Thoracic aorta (tissue), 2 donors: ENCODE measurements around the gene STKLD1. TPM values are rescaled to one million over a fixed set of nuclear protein-coding genes. Genes with fewer than 3 reads are reported as not detected.
"Not testable (repeated sequence)": the region's sequence is repeated elsewhere in the genome, so short reads cannot be mapped to it uniquely, and the experiment has no call there.

Experiments
- ATAC-seq: fragments of 150-250 bp; one replicate; pipeline ENCODE4 v1.8.0; 2017; ENCODE audit warnings: low read depth; ENCODE audit not compliant: insufficient number of reproducible peaks, low FRiP score
- DNase-seq: peaks from one replicate; pipeline ENCODE4 v3.0.0-alpha.2; 2020; ENCODE audit warnings: low spot score
- H3K27ac ChIP-seq, 2 donors: fragments of 200-600 bp; sonication (generic); 1 replicate in 1 of 2; 2 replicates in 1 of 2; pipeline ENCODE4 v1.5.1; 2016; ENCODE audit warnings: mild to moderate bottlenecking in 2 of 2, moderate library complexity in 2 of 2
- H3K27me3 ChIP-seq: fragments of 200-600 bp; sonication (generic); replicated peaks from 2 replicates; pipeline ENCODE4 v1.6.0; 2016; ENCODE audit warnings: mild to moderate bottlenecking; ENCODE audit not compliant: insufficient read depth
- H3K36me3 ChIP-seq: fragments of 200-600 bp; sonication (generic); one replicate; pipeline ENCODE4 v1.5.1; 2016
- H3K4me1 ChIP-seq, 2 donors: fragments of 200-600 bp; sonication (generic); 1 replicate in 1 of 2; 2 replicates in 1 of 2; pipeline versions ENCODE4 v1.5.1 to v1.6.0; 2016; ENCODE audit warnings: low read depth in 2 of 2, mild to moderate bottlenecking in 1 of 2; ENCODE audit not compliant: control insufficient read depth in 1 of 2
- H3K4me3 ChIP-seq: fragments of 200-600 bp; sonication (generic); 2 replicates; pipeline ENCODE4 v1.5.1; 2016; ENCODE audit warnings: mild to moderate bottlenecking
- H3K9me3 ChIP-seq: fragments of 200-600 bp; sonication (generic); 2 replicates; pipeline ENCODE4 v1.5.1; 2016
- total RNA-seq, 2 donors: library from RNA; depleted of rRNA; stranded (reverse); fragments of >200 nt; gene quantifications; one replicate each; pipeline versions ENCODE4 v1.1.0 to v1.2.3, GENCODE V29; 2016
- TF ChIP-seq, protein P1 (sequence below): fragments of 200-600 bp; sonication (generic); IDR thresholded peaks from one replicate; pipeline ENCODE4 v1.5.1; 2019; ENCODE audit warnings: antibody characterized with exemption

The STKLD1 gene
- total RNA-seq, 2 donors from 2014 or later = 0.42 TPM; not detected in 1

DNA sequence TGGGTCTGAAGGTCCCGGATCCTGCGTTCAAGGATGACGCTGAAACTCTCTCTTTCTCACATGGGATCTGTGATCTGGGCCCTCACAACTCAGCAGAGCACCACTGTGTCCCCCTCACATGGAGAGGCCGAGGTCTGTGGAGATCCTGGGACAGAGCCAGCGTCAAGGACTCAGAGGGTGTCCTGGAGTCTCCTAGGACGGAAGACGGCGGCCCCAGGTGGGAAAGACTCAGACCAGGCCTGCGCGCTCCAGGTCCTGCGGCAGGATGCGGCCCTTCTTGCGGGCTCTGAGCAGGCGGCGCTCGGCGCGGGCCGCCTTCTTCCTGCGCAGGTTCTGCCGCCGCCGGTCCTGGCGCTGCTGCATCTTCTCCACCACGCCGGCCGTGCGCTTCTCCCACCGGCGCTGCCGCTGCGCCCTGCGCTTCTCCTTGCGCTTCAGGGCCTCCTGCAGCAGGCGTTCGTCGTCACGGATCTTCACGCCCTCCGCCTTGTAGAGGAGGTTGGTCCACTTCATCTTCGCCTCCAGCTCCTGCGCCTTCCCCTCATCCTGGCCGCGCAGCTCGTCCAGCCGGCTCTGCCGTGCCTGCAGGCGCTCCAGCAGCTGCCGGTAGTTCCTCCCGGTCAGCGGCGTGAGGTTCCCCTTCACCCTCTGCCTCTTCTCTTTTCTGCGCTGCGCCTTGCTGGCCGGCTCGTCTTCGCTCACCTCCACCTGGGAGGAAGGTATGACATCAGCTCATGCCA, 44.4 kb upstream of the STKLD1 start:
- Histone ChIP-seq H3K27me3 (no peaks in the 10 kb centered on the region), H3K9me3 (no peaks in the 10 kb centered on the region), H3K4me1 (peaks cover 18 to 28% of the 10 kb centered on the region in 2 donors), H3K27ac (no peak overlapping the region), H3K36me3 (peaks cover 40% of the 10 kb centered on the region), H3K4me3 (no peak overlapping the region)
- DNase-seq (no peak), ATAC-seq (no peak)
- TF ChIP-seq, protein P1, sequence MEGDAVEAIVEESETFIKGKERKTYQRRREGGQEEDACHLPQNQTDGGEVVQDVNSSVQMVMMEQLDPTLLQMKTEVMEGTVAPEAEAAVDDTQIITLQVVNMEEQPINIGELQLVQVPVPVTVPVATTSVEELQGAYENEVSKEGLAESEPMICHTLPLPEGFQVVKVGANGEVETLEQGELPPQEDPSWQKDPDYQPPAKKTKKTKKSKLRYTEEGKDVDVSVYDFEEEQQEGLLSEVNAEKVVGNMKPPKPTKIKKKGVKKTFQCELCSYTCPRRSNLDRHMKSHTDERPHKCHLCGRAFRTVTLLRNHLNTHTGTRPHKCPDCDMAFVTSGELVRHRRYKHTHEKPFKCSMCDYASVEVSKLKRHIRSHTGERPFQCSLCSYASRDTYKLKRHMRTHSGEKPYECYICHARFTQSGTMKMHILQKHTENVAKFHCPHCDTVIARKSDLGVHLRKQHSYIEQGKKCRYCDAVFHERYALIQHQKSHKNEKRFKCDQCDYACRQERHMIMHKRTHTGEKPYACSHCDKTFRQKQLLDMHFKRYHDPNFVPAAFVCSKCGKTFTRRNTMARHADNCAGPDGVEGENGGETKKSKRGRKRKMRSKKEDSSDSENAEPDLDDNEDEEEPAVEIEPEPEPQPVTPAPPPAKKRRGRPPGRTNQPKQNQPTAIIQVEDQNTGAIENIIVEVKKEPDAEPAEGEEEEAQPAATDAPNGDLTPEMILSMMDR = no peak

DNA sequence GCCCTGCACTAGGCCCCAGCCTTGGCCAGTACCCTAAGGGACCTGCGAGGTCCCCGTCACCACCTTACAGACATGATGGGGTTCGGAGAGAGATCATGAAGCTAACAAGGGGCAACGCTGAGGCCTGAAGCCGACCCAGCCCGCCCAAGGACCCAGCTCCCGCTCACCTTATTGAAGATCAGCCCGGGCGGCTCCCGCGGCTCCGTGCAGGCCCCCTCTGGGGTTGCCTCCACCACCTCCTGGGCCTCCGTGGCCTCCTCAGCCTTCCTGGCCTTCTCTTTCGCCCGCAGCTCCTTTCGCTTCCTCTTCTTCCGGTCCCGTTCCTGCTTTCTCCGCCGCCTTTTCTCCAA, 43.8 kb upstream of the STKLD1 start:
- TF ChIP-seq, protein P1 = no peak
- no peak for ATAC-seq
- H3K9me3 ChIP-seq = no peaks in the 10 kb centered on the region
- H3K27ac ChIP-seq = no peak overlapping the region
- H3K36me3 ChIP-seq = peaks cover 40% of the 10 kb centered on the region
- no peak overlapping the region for H3K4me3 ChIP-seq
- peaks cover 18 to 28% of the 10 kb centered on the region in 2 donors for H3K4me1 ChIP-seq
- no peaks in the 10 kb centered on the region for H3K27me3 ChIP-seq
- DNase-seq = no peak

GRCh38 chr9:133333011-133333410, 43.2 kb upstream of the STKLD1 start:
- H3K27ac ChIP-seq = no peak overlapping the region
- no peak for ATAC-seq
- H3K4me3 ChIP-seq = no peak overlapping the region
- TF ChIP-seq, protein P1 = no peak
- DNase-seq = no peak
- H3K9me3 ChIP-seq = no peaks in the 10 kb centered on the region
- H3K27me3 ChIP-seq = no peaks in the 10 kb centered on the region
- H3K4me1 ChIP-seq = peaks cover 18 to 28% of the 10 kb centered on the region in 2 donors
- peaks cover 40% of the 10 kb centered on the region for H3K36me3 ChIP-seq

DNA sequence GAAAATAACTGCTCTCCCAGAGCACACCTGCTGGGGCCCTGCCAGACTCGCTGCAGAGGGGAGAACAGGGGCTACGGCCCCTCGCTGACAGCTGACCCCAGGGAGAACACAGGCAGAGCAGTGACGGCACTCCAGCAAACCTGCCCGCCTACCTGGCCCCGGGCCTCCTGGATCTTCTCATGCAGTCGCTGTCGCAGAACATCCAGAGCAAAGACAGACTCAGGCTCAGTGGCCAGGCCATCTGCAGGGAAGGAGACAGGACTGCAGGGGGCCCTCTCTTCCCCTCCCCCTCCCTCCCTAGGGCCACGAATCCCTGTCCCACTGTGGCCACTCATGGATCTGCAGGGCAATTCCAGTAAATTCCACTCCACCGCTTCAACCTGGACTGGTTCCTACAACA, 42.6 kb upstream of the STKLD1 start:
- Histone ChIP-seq H3K36me3 (peaks cover 40% of the 10 kb centered on the region), H3K4me1 (peaks cover 18 to 28% of the 10 kb centered on the region in 2 donors), H3K4me3 (no peak overlapping the region), H3K27me3 (no peaks in the 10 kb centered on the region), H3K27ac (no peak overlapping the region), H3K9me3 (no peaks in the 10 kb centered on the region)
- TF ChIP-seq, protein P1 = no peak
- ATAC-seq = no peak
- no peak for DNase-seq

DNA sequence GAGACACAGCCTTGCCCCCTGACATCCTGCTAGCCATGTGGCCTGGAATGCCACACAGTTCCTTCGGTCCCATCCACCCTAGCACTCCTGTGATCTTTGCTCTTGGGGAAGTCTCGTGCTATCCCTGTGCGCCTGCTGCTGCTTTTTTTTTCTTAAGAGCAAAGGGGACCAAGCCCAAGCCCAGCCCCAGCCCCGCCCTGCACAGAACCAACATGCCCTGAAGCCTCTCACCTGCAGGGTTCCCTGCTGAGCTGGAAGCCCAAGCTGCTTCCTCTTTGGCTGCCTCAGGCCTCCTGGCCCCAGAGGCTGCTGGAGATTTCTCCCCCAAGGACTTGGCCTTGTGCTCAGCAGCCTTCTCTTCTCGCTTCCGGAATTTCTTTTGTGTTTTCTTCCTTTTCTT, 42.0 kb upstream of the STKLD1 start:
- no peak overlapping the region for H3K4me3 ChIP-seq
- DNase-seq = no peak
- H3K36me3 ChIP-seq = peaks cover 40% of the 10 kb centered on the region
- TF ChIP-seq, protein P1 = no peak
- ATAC-seq = no peak
- H3K27ac ChIP-seq = no peak overlapping the region
- peaks cover 18 to 28% of the 10 kb centered on the region in 2 donors for H3K4me1 ChIP-seq
- no peaks in the 10 kb centered on the region for H3K27me3 ChIP-seq
- H3K9me3 ChIP-seq = no peaks in the 10 kb centered on the region

DNA sequence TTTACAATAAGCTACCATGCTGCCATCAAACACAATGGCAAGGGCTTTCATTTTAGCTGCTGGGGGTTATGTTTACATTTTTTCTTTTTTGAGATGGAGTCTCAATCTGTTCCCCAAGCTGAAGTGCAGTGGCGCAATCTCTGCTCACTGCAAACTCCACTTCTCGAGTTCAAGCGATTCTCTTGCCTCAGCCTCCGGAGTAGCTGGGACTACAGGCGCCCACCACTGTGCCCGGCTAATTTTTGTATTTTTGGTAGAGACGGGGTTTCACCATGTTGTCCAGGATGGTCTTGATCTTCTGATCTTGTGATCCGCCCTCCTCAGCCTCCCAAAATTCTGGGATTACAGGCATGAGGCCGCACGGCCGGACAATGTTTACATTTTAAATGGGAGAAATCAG, 41.3 kb upstream of the STKLD1 start:
- not testable (repeated sequence) for H3K9me3 ChIP-seq, ATAC-seq, DNase-seq, H3K27me3 ChIP-seq, H3K27ac ChIP-seq
- peaks cover 18 to 28% of the 10 kb centered on the region in 2 donors for H3K4me1 ChIP-seq
- H3K36me3 ChIP-seq = peaks cover 44% of the 10 kb centered on the region
- H3K4me3 ChIP-seq = peak overlapping the region; percentile 98
